Right cardiac atrium (tissue), 5 donors: ENCODE results near the gene TSPAN8. TPM values are rescaled to one million over a fixed set of nuclear protein-coding genes. Genes with fewer than 3 reads are reported as not detected.
A peak's percentile ranks its signal among the peaks of the same experiment; 100 is the strongest.
"Not testable (repeated sequence)": the region's sequence is repeated elsewhere in the genome, so short reads cannot be mapped to it uniquely, and the experiment has no call there.

Source experiments
- ATAC-seq, 2 donors: fragments of 200-7000 bp; cut with Tn5 transposase; one replicate each; pipeline versions ENCODE4 v1.8.0 to v1.9.1; 2020; ENCODE audit warnings: moderate library complexity in 2 of 2, mild to moderate bottlenecking in 1 of 2
- DNase-seq, 3 donors: peaks; one replicate each; pipeline ENCODE4 v3.0.0-alpha.2; 2020
- H3K27ac ChIP-seq: one replicate; pipeline ENCODE4 v1.5.1; 2013; ENCODE audit warnings: mild to moderate bottlenecking, low read length, control low read depth, moderate library complexity
- H3K27me3 ChIP-seq: one replicate; pipeline ENCODE4 v1.6.1; 2013; ENCODE audit not compliant: control insufficient read depth, insufficient read depth
- H3K4me1 ChIP-seq: one replicate; pipeline ENCODE4 v1.6.1; 2013; ENCODE audit warnings: low read length; ENCODE audit not compliant: control insufficient read depth, insufficient read depth
- H3K4me3 ChIP-seq: one replicate; pipeline ENCODE4 v1.5.1; 2013; ENCODE audit warnings: low read length, control low read depth
- H3K9me3 ChIP-seq: one replicate; pipeline ENCODE4 v1.6.1; 2013; ENCODE audit warnings: low read length; ENCODE audit not compliant: control insufficient read depth
- WGBS: extraction: QIAGEN DNeasy Blood & Tissue Kit; methylation state at CpG from one replicate; pipeline ENCODE4 v1.1.7; 2013; 5-methylcytosine and 5-hydroxymethylcytosine counted together
- intact Hi-C, 4 donors: fragments of 100-400 bp; cut with DNase I; formaldehyde crosslinking; loops; one replicate each; pipeline versions ENCODE4 v1.11.0 to v1.14.0; 2022 to 2023
- polyA plus RNA-seq: library from polyadenylated mRNA; stranded (reverse); fragments of 200-250 nt; gene quantifications from one replicate; pipeline ENCODE4 v1.2.3, GENCODE V29; 2013
- total RNA-seq, 4 donors: library from RNA; stranded (reverse); fragmentation: NEBNext Ultra II Directional; extraction: Animal tissue kit (Norgen Biotek cat#: 25700); gene quantifications; one replicate each; pipeline ENCODE4 v1.2.1, GENCODE V29; 2021
- donor health status: healthy with polysubstance abuse.
- donor health status: DM: no; HTN: yes; CAD: no.
- donor health status: DM: no; HTN: no; CAD: no.
- donor health status: DM: no; HTN: yes; CAD: no; lungs with severe emphysema.
- donor health status: DM: yes; HTN: yes; CAD: no.

The TSPAN8 gene
- total and polyA plus RNA-seq, 5 donors, result 1.5 to 5.5 (median 2.7) TPM

DNA sequence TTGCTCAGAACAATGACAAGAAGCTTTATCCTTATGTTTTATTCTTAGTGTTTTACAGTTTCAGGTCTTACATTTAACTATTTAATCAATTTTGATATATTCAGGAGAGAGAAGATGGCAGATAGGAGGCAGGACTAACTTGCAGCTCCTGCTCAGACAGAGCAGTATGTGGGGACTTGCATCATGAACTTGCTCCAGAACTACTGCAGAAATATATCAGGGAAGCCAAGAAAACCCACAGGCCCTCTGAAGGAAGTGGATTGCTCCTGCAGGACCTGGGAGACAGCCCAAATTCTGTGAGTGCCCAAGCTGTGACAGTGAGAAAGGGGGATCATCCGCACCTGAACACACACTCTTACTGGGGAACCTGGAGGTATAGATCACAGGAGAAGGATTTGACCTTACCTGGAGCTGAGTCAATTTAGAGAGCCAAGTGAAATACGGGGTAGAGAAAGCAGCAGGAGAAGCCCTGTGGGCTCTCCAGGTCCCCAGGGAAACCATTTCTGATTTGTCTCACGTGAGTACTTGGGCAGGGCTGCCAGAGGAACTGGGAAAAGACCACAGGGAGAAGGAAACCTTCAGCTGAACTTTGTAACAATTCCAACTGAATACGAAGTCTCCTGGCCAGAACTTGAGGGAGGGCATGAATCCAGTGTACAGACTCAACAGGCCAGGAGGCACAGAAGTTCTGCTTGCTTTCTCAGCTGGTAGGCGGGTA lies 28.9 kb upstream of the TSPAN8 start:
- Histone ChIP-seq H3K27ac (no peak overlapping the region), H3K4me3 (no peak overlapping the region), H3K27me3 (no peaks in the 10 kb centered on the region), H3K9me3 (no peaks in the 10 kb centered on the region), H3K4me1 (no peaks in the 10 kb centered on the region)
- DNase-seq, result peak in 1 of 3 donors; percentile 39
- intact Hi-C loops, result no loop called here
- 62% methylated on average over 5 of the region's 5 CpGs for WGBS
- no peak for ATAC-seq

DNA sequence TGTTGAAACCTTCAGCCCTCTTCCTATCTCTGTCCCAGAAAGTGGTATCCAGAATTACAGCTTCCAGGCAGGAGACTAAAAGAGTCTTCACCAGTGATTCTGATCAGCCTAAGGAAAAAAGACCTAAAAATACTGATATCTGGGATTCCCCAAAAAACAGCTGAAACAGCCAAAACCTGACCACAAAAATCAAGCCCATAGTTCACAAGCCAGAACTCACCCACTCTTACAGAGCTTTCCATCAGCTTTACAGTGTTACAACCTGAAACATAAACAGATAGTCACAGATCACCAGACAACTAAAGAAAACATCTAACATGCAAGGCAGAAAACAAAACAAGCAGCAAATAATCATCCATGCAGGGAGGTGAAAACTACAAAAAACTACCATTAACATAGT lies 26.0 kb upstream of the TSPAN8 start:
- no peaks in the 10 kb centered on the region for H3K27me3 ChIP-seq
- H3K4me3 ChIP-seq, result no peak overlapping the region
- ATAC-seq, result no peak
- no peak for DNase-seq
- no peaks in the 10 kb centered on the region for H3K4me1 ChIP-seq
- intact Hi-C loops, result no loop called here
- no peaks in the 10 kb centered on the region for H3K9me3 ChIP-seq
- H3K27ac ChIP-seq, result no peak overlapping the region

- intact Hi-C loops, result no loop called here
- 47% methylated on average over 1 of the region's 1 CpG for WGBS
Measured at GRCh38 chr12:71183018-71183417, 25.2 kb upstream of the TSPAN8 start.

GRCh38 chr12:71178162-71178561 lies 20.4 kb upstream of the TSPAN8 start:
- no peak for DNase-seq
- ATAC-seq, result no peak
- Histone ChIP-seq H3K4me1 (no peaks in the 10 kb centered on the region), H3K27me3 (no peaks in the 10 kb centered on the region), H3K4me3 (no peak overlapping the region), H3K27ac (no peak overlapping the region), H3K9me3 (no peaks in the 10 kb centered on the region)
- intact Hi-C loops, result no loop called here

More at GRCh38 chr12:71183018-71183417, 25.2 kb upstream of the TSPAN8 start:
- DNase-seq, result no peak
- Histone ChIP-seq H3K4me1 (no peaks in the 10 kb centered on the region), H3K9me3 (no peaks in the 10 kb centered on the region), H3K4me3 (no peak overlapping the region), H3K27me3 (no peaks in the 10 kb centered on the region), H3K27ac (no peak overlapping the region)
- peak in 1 of 2 donors; percentile 42 for ATAC-seq

DNA sequence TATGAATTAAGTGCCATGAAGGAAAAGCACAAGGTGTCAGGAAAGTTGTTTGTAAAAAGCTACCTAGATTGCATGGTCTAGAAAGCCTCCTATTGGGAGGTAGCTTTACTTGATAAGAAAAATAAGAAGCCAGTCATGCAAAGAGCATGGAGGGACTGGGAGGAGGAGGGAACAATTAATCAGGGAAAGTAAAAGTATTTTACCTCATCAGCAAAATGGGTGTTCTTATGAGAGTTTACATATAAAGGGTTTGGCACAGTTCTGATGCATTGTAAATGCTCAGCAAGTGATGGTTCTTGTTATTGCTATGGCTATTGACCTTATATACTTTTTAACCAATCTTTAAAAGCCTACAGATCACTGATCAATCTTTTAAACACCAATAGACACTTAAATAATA lies 17.0 kb upstream of the TSPAN8 start:
- H3K4me1 ChIP-seq, result no peaks in the 10 kb centered on the region
- DNase-seq (no peak), ATAC-seq (no peak)
- H3K9me3 ChIP-seq, result no peaks in the 10 kb centered on the region
- no peak overlapping the region for H3K4me3 ChIP-seq
- intact Hi-C loops, result no loop called here
- H3K27ac ChIP-seq, result no peak overlapping the region
- H3K27me3 ChIP-seq, result no peaks in the 10 kb centered on the region

DNA sequence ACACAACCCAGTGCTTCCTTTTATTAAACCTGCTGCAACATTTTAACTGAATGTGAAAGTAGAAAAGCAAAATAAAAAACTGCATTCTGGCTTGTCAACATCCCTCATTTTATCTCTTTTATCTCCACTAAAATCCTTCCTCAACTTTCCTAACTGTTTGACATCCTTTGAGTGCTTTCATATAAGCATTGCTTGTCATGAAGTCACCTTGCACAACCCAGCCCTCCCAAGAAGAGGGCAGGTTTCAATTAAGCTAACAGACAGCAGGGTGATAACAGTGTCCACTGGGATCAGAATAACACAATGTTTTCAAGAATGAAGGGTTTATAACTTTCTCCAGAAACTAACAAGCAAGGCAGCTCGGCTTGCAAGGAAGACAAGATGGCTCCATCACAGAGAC lies 16.3 kb upstream of the TSPAN8 start:
- WGBS, result 35% methylated on average over 1 of the region's 1 CpG
- ATAC-seq (no peak), DNase-seq (no peak)
- Histone ChIP-seq H3K4me1 (no peaks in the 10 kb centered on the region), H3K4me3 (no peak overlapping the region), H3K9me3 (no peaks in the 10 kb centered on the region), H3K27ac (no peak overlapping the region), H3K27me3 (no peaks in the 10 kb centered on the region)
- intact Hi-C loops, result no loop called here

DNA sequence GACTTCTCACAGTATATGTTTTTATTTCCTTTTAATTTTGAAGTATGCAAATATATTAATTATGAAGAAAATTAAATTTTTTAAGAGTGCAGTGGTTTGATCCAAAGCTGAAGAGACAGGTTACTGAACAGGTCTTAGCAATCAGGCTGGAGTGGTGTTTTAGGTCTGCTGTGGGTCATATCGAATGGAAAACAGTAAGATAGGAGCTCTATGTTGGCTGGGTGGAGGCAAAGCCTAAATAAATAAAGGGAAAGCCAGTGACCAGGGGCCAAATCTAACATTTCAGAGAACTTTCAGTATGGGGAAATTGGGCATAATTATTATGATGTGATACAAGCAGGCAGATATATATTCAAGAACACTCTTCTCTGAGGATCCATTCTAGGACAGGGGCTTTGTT lies 12.7 kb upstream of the TSPAN8 start:
- H3K27me3 ChIP-seq, result no peaks in the 10 kb centered on the region
- WGBS, result 44% methylated on average over 1 of the region's 1 CpG
- no peak overlapping the region for H3K27ac ChIP-seq
- no peak for DNase-seq
- intact Hi-C loops, result no loop called here
- no peak overlapping the region for H3K4me3 ChIP-seq
- no peak for ATAC-seq
- no peaks in the 10 kb centered on the region for H3K9me3 ChIP-seq
- H3K4me1 ChIP-seq, result no peaks in the 10 kb centered on the region

DNA sequence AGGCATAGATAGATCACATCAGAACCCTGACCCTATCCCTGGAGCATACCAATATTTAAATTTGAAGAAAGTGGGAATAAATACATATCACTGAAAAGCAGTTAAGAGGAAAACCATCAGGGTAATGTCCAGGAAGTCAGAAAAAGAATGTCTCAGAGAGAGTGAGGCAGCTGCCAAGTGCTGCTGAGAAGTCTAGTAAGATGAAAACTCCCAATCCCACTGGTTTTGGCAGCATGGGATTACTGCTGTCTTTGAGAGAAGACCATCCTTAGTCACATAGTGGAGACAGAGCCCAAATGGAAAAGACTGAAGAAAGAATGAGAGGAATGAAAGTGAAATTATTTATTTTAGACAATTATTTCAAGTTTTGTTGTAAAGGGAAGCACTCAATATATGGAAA lies 11.5 kb upstream of the TSPAN8 start:
- Histone ChIP-seq H3K4me1 (no peaks in the 10 kb centered on the region), H3K27ac (no peak overlapping the region), H3K4me3 (no peak overlapping the region), H3K27me3 (no peaks in the 10 kb centered on the region), H3K9me3 (no peaks in the 10 kb centered on the region)
- intact Hi-C loops, result no loop called here
- ATAC-seq, result no peak
- DNase-seq, result no peak

DNA sequence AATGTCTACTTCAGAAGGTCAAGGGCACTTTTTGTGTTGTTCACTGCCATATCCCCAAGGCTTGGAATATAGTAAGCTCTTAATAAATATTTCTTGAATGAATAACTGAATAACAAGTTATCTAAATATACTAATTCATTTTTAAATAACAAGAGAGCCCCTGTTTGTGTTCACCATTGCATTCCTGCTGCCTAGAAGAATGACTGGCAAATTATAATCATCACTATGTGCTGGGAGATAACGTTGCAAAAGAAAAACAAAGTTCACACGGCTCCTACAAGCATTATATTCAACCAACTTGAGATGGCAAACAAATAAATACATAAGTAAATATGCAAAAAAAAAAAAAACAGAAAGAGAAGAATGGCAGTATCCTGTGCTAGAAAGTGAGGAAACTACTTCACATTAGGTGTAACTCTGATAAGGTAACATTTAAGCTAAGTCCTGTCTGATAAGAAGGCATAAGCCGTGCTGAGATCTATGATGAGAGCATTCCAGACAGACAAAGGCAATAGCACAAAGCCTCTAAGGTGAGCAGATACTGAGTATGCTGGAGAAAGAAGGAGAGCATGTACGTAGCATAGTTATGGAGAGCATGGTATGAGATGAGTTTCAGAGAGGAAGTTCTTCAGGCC lies 9.2 kb upstream of the TSPAN8 start:
- DNase-seq, result no peak
- H3K27me3 ChIP-seq, result no peaks in the 10 kb centered on the region
- H3K27ac ChIP-seq, result no peak overlapping the region
- no peaks in the 10 kb centered on the region for H3K4me1 ChIP-seq
- WGBS, result 47% methylated on average over 4 of the region's 4 CpGs
- no peak for ATAC-seq
- H3K9me3 ChIP-seq, result no peaks in the 10 kb centered on the region
- H3K4me3 ChIP-seq, result no peak overlapping the region
- intact Hi-C loops, result no loop called here

DNA sequence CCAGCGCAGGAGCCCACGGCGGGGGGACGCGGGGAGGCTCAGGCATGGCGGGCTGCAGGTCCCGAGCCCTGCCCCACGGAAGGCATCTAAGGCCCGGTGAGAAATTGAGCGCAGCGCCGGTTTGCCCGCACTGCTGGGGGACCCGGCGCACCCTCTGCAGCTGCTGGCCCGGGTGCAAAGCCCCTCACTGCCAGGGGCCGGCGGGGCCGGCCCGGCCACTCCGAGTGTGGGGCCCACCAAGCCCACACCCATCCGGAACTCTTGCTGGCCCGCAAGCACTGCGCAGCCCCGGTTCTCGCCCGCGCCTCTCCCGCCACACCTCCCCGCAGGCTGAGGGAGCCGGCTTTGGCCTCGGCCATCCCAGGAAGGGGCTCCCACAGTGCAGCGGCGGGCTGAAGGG lies 8.5 kb upstream of the TSPAN8 start:
- DNase-seq (peak in 2 of 3 donors; percentile 25 to 55), ATAC-seq (no peak)
- no peak overlapping the region for H3K27ac ChIP-seq
- intact Hi-C loops, result no loop called here
- no peaks in the 10 kb centered on the region for H3K27me3 ChIP-seq
- H3K4me3 ChIP-seq, result no peak overlapping the region
- 96% methylated on average over 34 of the region's 34 CpGs for WGBS
- H3K9me3 ChIP-seq, result no peaks in the 10 kb centered on the region
- no peaks in the 10 kb centered on the region for H3K4me1 ChIP-seq

- H3K27me3 ChIP-seq, ATAC-seq, H3K4me1 ChIP-seq, H3K27ac ChIP-seq, DNase-seq, H3K4me3 ChIP-seq, intact Hi-C loops, H3K9me3 ChIP-seq: not testable (repeated sequence)
- 97% methylated on average over 5 of the region's 5 CpGs for WGBS
Measured at GRCh38 chr12:71165780-71166179, 8.0 kb upstream of the TSPAN8 start.
